Erythroblast (primary cell): ENCODE data around the gene EPN3.

ENCODE experiments used
- DNase-seq, 2 experiments: peaks; one replicate each; lab custom pipeline; 2025; lab: John Stamatoyannopoulos, UW
- GATA1 ChIP-seq: IDR thresholded peaks from 2 replicates; pipeline ENCODE4 v1.6.1; 2011; ENCODE audit warnings: low read depth, mild to moderate bottlenecking, control low read depth, low read length, moderate library complexity
- POLR2A ChIP-seq: IDR thresholded peaks from 2 replicates; pipeline ENCODE4 v1.6.1; 2011; ENCODE audit warnings: mild to moderate bottlenecking, low read length

EPN3 gene

GRCh38 chr17:50534222-50534978 is 1.9 kb downstream of the EPN3 start:
- TF ChIP-seq GATA1, result no peak
- peak; percentile 53 to 55 for DNase-seq

- TF ChIP-seq POLR2A (no peak), GATA1 (no peak)
- DNase-seq, result no peak
These were observed 2.4 kb downstream of the EPN3 start for GRCh38 chr17:50534979-50535326.

- no peak for DNase-seq
- TF ChIP-seq GATA1 (no peak), POLR2A (no peak)
These were observed 2.9 kb downstream of the EPN3 start for GRCh38 chr17:50535407-50535806.

- no peak for DNase-seq
- TF ChIP-seq GATA1 (no peak), POLR2A (no peak)
These were observed 4.4 kb downstream of the EPN3 start for GRCh38 chr17:50536683-50537646.

GRCh38 chr17:50537721-50538548 is 5.4 kb downstream of the EPN3 start:
- TF ChIP-seq POLR2A (no peak), GATA1 (no peak)
- no peak for DNase-seq

GRCh38 chr17:50538549-50539410 is 6.2 kb downstream of the EPN3 start:
- TF ChIP-seq POLR2A (no peak), GATA1 (no peak)
- DNase-seq, result no peak

GRCh38 chr17:50539762-50540559 is 7.4 kb downstream of the EPN3 start:
- DNase-seq, result peak in 1 of 2 experiments; percentile 24
- TF ChIP-seq POLR2A (no peak), GATA1 (no peak)

GRCh38 chr17:50540560-50541401 is 8.2 kb downstream of the EPN3 start:
- no peak for TF ChIP-seq GATA1
- no peak for TF ChIP-seq POLR2A
- DNase-seq, result no peak

- no peak for TF ChIP-seq POLR2A
- no peak for TF ChIP-seq GATA1
- DNase-seq, result no peak
These were observed 8.8 kb downstream of the EPN3 start for GRCh38 chr17:50541402-50541715.

- DNase-seq, result peak; percentile 81 to 88
- TF ChIP-seq POLR2A (peak; percentile 24), GATA1 (no peak)
These were observed 9.5 kb downstream of the EPN3 start for GRCh38 chr17:50541716-50542688.
